Caki2 (cell line): ENCODE results near the gene ZFR. TPM values are rescaled to one million over a fixed set of nuclear protein-coding genes. Genes with fewer than 3 reads are reported as not detected.
A peak's percentile ranks its signal among the peaks of the same experiment; 100 is the strongest.
"Not testable (repeated sequence)": the region's sequence is repeated elsewhere in the genome, so short reads cannot be mapped to it uniquely, and the experiment has no call there.

Experiments
- DNase-seq: peaks from one replicate; pipeline ENCODE4 v3.0.0-alpha.2; 2015; ENCODE audit warnings: low read depth
- in situ Hi-C: cut with HindIII; loops from 2 replicates; pipeline ENCODE4 v1.10.0; 2016; ENCODE audit warnings: low sequenced_read_pairs, low pct_unique_long_range_greater_than_20kb, mixed read lengths
- total RNA-seq: library from RNA; depleted of rRNA; stranded (reverse); fragments of >200 nt; shearing (Covaris generic); gene quantifications from 2 replicates; pipeline ENCODE4 v1.2.3, GENCODE V29; 2014; ENCODE audit warnings: low replicate concordance

Gene ZFR
- total RNA-seq, 1 experiment from 2014 or later: 44.6 TPM

GRCh38 chr5:32455311-32455710 lies 10.8 kb upstream of the ZFR start:
- in situ Hi-C loops: no loop called here
- DNase-seq: no peak

- DNase-seq: no peak
- in situ Hi-C loops: no loop called here
Measured at GRCh38 chr5:32454821-32455220, 10.3 kb upstream of the ZFR start.

- DNase-seq: no peak
- in situ Hi-C loops: no loop called here
Measured at GRCh38 chr5:32453916-32454315, 9.4 kb upstream of the ZFR start.

- DNase-seq, in situ Hi-C loops: not testable (repeated sequence)
Measured at GRCh38 chr5:32452316-32452715, 7.8 kb upstream of the ZFR start.

GRCh38 chr5:32450952-32451351 lies 6.4 kb upstream of the ZFR start:
- in situ Hi-C loops: no loop called here
- DNase-seq: no peak

- in situ Hi-C loops: no loop called here
- no peak for DNase-seq
Measured at GRCh38 chr5:32449262-32449661, 4.7 kb upstream of the ZFR start.

GRCh38 chr5:32446630-32447029 lies 2.1 kb upstream of the ZFR start:
- in situ Hi-C loops: no loop called here
- DNase-seq: no peak

- in situ Hi-C loops: no loop called here
- no peak for DNase-seq
Measured at GRCh38 chr5:32445831-32446614, 1.5 kb upstream of the ZFR start.

GRCh38 chr5:32445287-32445758 lies 783 bp upstream of the ZFR start:
- DNase-seq: no peak
- in situ Hi-C loops: no loop called here

- in situ Hi-C loops: no loop called here
- DNase-seq: peak; percentile 58
Measured at GRCh38 chr5:32443541-32444430, 754 bp downstream of the ZFR start.

GRCh38 chr5:32443145-32443540 lies 1.4 kb downstream of the ZFR start:
- in situ Hi-C loops: no loop called here
- DNase-seq: no peak

- in situ Hi-C loops: no loop called here
- DNase-seq: no peak
Measured at GRCh38 chr5:32439086-32439642, 5.4 kb downstream of the ZFR start.

- no peak for DNase-seq
- in situ Hi-C loops: no loop called here
Measured at GRCh38 chr5:32436553-32437242, 7.8 kb downstream of the ZFR start.

- no peak for DNase-seq
- in situ Hi-C loops: no loop called here
Measured at GRCh38 chr5:32435383-32435782, 9.2 kb downstream of the ZFR start.

GRCh38 chr5:32434221-32434620 lies 10.3 kb downstream of the ZFR start:
- in situ Hi-C loops: no loop called here
- DNase-seq: no peak

GRCh38 chr5:32432633-32433032 lies 11.9 kb downstream of the ZFR start:
- no peak for DNase-seq
- in situ Hi-C loops: no loop called here

GRCh38 chr5:32430825-32431224 lies 13.7 kb downstream of the ZFR start:
- DNase-seq, in situ Hi-C loops: not testable (repeated sequence)

- DNase-seq: no peak
- in situ Hi-C loops: no loop called here
Measured at GRCh38 chr5:32428426-32428825, 16.1 kb downstream of the ZFR start.
